Astrocyte (in vitro differentiated cells and primary cell): Measurements from ENCODE around the gene SLC10A4. TPM values are rescaled to one million over a fixed set of nuclear protein-coding genes. Genes with fewer than 3 reads are reported as not detected.
"Not testable (repeated sequence)": the region's sequence is repeated elsewhere in the genome, so short reads cannot be mapped to it uniquely, and the experiment has no call there.

Source experiments
- DNase-seq: peaks from one replicate; pipeline ENCODE4 v3.0.0-alpha.2; 2010; ENCODE audit warnings: low read depth
- FAIRE-seq: peaks from 2 replicates; lab custom pipeline; 2011; peaks lifted over from hg19 to GRCh38; lab: Jason Lieb, UNC
- H2AFZ ChIP-seq: 2 replicates; pipeline ENCODE4 v1.6.0; 2012; ENCODE audit warnings: low read depth, low read length, inconsistent platforms
- H3K27ac ChIP-seq: 2 replicates; pipeline ENCODE4 v1.5.1; 2011; ENCODE audit warnings: low read depth, low read length, inconsistent platforms
- H3K27me3 ChIP-seq: 2 replicates; pipeline ENCODE4 v1.6.0; 2011; ENCODE audit warnings: low read length, inconsistent platforms; ENCODE audit not compliant: insufficient read depth
- H3K36me3 ChIP-seq: 2 replicates; pipeline ENCODE4 v1.5.1; 2011; ENCODE audit warnings: low read length, inconsistent platforms; ENCODE audit not compliant: insufficient read depth
- H3K4me1 ChIP-seq: 2 replicates; pipeline ENCODE4 v1.5.1; 2011; ENCODE audit warnings: low read length, inconsistent platforms; ENCODE audit not compliant: insufficient read depth
- H3K4me2 ChIP-seq: 2 replicates; pipeline ENCODE4 v1.6.0; 2012; ENCODE audit warnings: low read length, inconsistent platforms
- H3K4me3 ChIP-seq: 2 replicates; pipeline ENCODE4 v1.5.1; 2011; ENCODE audit warnings: low read depth, mild to moderate bottlenecking, low read length, inconsistent platforms; ENCODE audit not compliant: insufficient read depth
- H3K79me2 ChIP-seq: 2 replicates; pipeline ENCODE4 v1.6.0; 2012; ENCODE audit warnings: mild to moderate bottlenecking, low read length, inconsistent platforms; ENCODE audit not compliant: insufficient read depth
- H3K9ac ChIP-seq: 2 replicates; pipeline ENCODE4 v1.6.0; 2012; ENCODE audit warnings: mild to moderate bottlenecking, low read length, inconsistent platforms
- H3K9me3 ChIP-seq: 2 replicates; pipeline ENCODE4 v1.5.1; 2012; ENCODE audit warnings: low read depth, mild to moderate bottlenecking, low read length, inconsistent platforms; ENCODE audit not compliant: insufficient read depth
- H4K20me1 ChIP-seq: 2 replicates; pipeline ENCODE4 v1.6.0; 2012; ENCODE audit warnings: low read length, inconsistent platforms; ENCODE audit not compliant: insufficient read depth
- H3K27ac Mint-ChIP-seq: one replicate; pipeline ENCODE4 v1.8.0; 2021; ENCODE audit warnings: mild to moderate bottlenecking, mixed read lengths; ENCODE audit not compliant: unreplicated experiment
- H3K27me3 Mint-ChIP-seq: one replicate; pipeline ENCODE4 v1.8.0; 2021; ENCODE audit warnings: low read depth, mixed read lengths; ENCODE audit not compliant: unreplicated experiment
- H3K36me3 Mint-ChIP-seq: one replicate; pipeline ENCODE4 v1.8.0; 2021; ENCODE audit warnings: low read depth, mixed read lengths; ENCODE audit not compliant: unreplicated experiment
- H3K4me1 Mint-ChIP-seq: one replicate; pipeline ENCODE4 v1.8.0; 2021; ENCODE audit warnings: low read depth, mixed read lengths; ENCODE audit not compliant: unreplicated experiment
- H3K4me3 Mint-ChIP-seq: one replicate; pipeline ENCODE4 v1.8.0; 2021; ENCODE audit warnings: mild to moderate bottlenecking, moderate library complexity, mixed read lengths; ENCODE audit not compliant: unreplicated experiment
- H3K9me3 Mint-ChIP-seq: one replicate; pipeline ENCODE4 v1.8.0; 2021; ENCODE audit warnings: mild to moderate bottlenecking, mixed read lengths; ENCODE audit not compliant: unreplicated experiment
- CTCF ChIP-seq: IDR thresholded peaks from 2 replicates; pipeline ENCODE4 v1.5.1; 2011; ENCODE audit warnings: low read depth, mild to moderate bottlenecking, inconsistent platforms, low read length, moderate library complexity; ENCODE audit not compliant: insufficient read depth
- EZH2 ChIP-seq: IDR thresholded peaks from 2 replicates; pipeline ENCODE4 v1.6.1; 2012; ENCODE audit warnings: mild to moderate bottlenecking, low read length, inconsistent platforms; ENCODE audit not compliant: insufficient read depth
- total RNA-seq: library from RNA; stranded (reverse); gene quantifications from 2 replicates; pipeline ENCODE4 v1.2.1, GENCODE V29; 2021

The SLC10A4 gene
- total RNA-seq, 1 donor from 2014 or later: 0.16 TPM

GRCh38 chr4:48450740-48451139 is 32.4 kb upstream of the SLC10A4 start:
- DNase-seq (no peak), FAIRE-seq (no peak)
- Mint-ChIP-seq H3K4me1 (no peaks in the 10 kb centered on the region), H3K27me3 (no peaks in the 10 kb centered on the region), H3K36me3 (no peaks in the 10 kb centered on the region), H3K27ac (no peak overlapping the region), H3K4me3 (no peak overlapping the region), H3K9me3 (peaks cover 2% of the 10 kb centered on the region)
- Histone ChIP-seq H4K20me1 (no peaks in the 10 kb centered on the region), H3K36me3 (no peaks in the 10 kb centered on the region), H3K9me3 (no peaks in the 10 kb centered on the region), H3K4me1 (no peaks in the 10 kb centered on the region), H2AFZ (no peak overlapping the region), H3K4me2 (no peak overlapping the region), H3K79me2 (no peaks in the 10 kb centered on the region), H3K27ac (no peak overlapping the region), H3K27me3 (no peaks in the 10 kb centered on the region), H3K4me3 (no peak overlapping the region), H3K9ac (no peak overlapping the region)
- no peak for TF ChIP-seq CTCF
- no peak for TF ChIP-seq EZH2

- H3K4me3 ChIP-seq, H3K4me3 Mint-ChIP-seq, H3K4me2 ChIP-seq, H3K79me2 ChIP-seq, DNase-seq, H3K9me3 Mint-ChIP-seq, H3K27ac Mint-ChIP-seq, H3K27me3 ChIP-seq, H3K4me1 ChIP-seq, H3K27ac ChIP-seq, H3K9ac ChIP-seq, H3K36me3 ChIP-seq, H3K27me3 Mint-ChIP-seq, H3K4me1 Mint-ChIP-seq, H4K20me1 ChIP-seq, H2AFZ ChIP-seq, H3K9me3 ChIP-seq, H3K36me3 Mint-ChIP-seq, FAIRE-seq: not testable (repeated sequence)
Measured at GRCh38 chr4:48451656-48452055, 31.5 kb upstream of the SLC10A4 start.

GRCh38 chr4:48454591-48454990 is 28.6 kb upstream of the SLC10A4 start:
- H3K4me1 Mint-ChIP-seq: no peaks in the 10 kb centered on the region
- no peak overlapping the region for H3K27ac Mint-ChIP-seq
- H3K9me3 Mint-ChIP-seq: peaks cover 7% of the 10 kb centered on the region
- FAIRE-seq (no peak), DNase-seq (no peak)
- Histone ChIP-seq H3K27me3 (no peaks in the 10 kb centered on the region), H3K4me1 (no peaks in the 10 kb centered on the region), H3K79me2 (no peaks in the 10 kb centered on the region), H3K9ac (no peak overlapping the region), H4K20me1 (no peaks in the 10 kb centered on the region), H3K36me3 (no peaks in the 10 kb centered on the region), H3K4me3 (no peak overlapping the region), H3K27ac (no peak overlapping the region), H2AFZ (no peak overlapping the region), H3K4me2 (no peak overlapping the region), H3K9me3 (no peaks in the 10 kb centered on the region)
- no peaks in the 10 kb centered on the region for H3K36me3 Mint-ChIP-seq
- no peak overlapping the region for H3K4me3 Mint-ChIP-seq
- TF ChIP-seq CTCF: no peak
- TF ChIP-seq EZH2: no peak
- peaks cover 4% of the 10 kb centered on the region for H3K27me3 Mint-ChIP-seq
